Anterior cingulate cortex (tissue), 58 donors: Measurements from ENCODE around the gene CEP43.

Experiments used
- DNase-seq, 58 donors: peaks; one replicate each; lab custom pipeline; 2025; lab: John Stamatoyannopoulos, UW

The CEP43 gene

DNA sequence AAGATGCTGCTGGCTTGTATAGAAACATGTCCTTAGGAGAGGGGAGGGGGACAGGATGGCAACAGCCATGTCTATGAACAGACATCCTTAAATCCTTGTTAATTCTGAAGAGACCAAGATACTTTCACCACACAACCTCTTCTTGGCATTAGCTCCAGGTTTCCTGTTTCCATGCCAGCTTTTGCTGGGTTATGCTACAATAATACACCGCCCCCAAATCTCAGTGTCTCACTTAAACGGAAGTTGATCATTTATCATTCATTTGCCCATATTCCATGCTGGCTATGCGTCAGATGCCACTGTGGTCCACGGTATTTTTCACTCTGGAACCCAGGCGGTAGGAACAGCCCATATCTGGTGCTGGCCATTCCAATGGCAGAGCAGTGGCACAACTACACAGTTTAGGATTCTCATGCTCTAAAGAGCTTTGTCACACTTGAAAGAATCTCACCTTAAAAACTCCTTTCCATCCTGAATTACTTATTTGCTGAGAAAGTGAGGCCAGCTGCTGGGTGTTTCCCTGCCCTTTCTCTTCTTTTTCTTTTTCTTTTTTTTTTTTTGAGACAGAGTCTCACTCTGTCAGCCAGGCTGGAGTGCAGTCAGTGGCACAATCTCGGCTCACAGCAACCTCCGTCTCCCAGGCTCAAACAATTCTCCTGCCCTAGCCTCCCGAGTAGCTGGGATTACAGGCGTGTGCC, 39.1 kb upstream of the CEP43 start:
- DNase-seq: no peak

DNA sequence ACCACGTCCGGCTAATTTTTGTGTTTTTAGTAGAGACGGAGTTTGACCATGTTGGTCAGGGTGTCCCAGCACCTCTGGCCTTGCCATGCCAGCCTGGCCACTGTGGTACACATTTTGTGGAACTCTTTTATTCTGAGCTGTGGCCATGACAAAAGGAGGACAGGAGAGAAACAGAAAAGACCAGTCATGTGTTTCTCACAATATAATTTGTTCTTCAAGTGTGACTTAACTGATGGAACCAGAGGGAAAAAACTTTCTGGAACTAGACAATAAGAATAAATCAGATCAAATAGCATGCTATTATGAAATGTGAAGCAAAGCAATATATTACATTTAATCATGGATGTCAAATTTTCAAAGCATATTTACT, 38.6 kb upstream of the CEP43 start:
- DNase-seq: no peak

DNA sequence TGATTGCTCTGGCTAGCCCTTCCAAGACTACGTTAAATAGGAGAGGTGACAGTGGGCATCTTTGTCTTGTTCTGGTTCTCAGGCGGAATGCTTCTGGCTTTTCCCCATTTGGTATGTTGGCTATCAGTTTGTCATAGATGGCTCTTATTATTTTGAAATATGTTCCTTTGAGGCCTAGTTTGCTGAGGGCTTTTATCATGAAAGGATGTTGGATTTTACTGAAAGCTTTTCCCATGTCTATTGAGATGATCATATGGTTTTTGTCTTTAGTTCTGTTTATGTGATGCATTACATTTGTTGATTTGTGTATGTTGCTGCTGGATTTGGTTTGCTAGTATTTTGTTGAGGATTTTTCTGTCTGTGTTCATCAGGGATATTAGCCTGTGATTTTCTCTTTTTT, 32.9 kb upstream of the CEP43 start:
- DNase-seq: no peak

DNA sequence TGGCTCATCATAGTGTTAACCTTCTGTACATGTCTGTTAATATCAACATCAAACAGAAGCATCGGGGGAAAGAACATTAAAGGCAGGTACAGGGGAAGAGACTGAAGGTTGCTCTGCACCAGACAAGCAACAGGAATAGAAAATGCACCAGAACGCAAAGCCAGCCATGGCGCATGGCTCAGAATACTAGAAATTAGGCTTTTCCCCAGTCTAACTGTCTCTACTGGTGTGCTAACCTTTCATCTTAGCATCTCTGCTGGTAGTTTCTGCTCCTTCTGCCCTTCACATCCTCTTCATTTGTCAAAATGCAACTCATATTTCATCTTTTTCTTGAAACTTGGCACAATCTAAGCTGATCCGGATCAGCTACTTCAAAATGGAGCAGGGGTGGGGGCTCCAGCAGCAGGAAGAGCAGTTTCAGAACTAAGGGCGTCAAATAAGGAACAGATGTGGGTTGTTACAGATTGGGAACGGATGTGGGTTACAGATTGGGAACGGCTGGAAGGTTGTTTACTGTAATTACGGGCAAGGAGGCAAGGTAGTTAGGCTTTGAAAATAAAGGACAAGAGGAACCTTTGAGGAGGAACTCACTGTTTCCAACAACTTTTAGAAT, 29.7 kb upstream of the CEP43 start:
- DNase-seq: peak in 1 of 58 donors; percentile 32

DNA sequence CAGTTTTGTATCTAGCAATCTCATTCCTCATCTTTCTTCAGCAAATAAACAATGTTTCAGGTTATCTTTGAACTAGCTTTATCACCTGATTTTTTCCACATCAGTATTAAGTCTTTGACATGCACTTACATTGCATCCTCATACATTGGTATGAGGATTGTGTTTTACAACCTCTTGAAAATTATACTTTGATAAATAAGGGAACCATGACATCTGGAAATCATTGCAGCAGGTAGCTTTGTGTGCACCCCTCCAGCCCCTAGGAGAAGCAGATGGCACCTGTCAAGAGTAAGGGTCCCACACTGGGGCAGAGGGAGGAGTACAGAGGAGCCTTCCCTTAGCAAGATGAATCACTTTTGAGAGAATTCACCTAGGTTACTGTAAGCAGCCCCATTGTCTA, 29.1 kb upstream of the CEP43 start:
- DNase-seq: no peak

DNA sequence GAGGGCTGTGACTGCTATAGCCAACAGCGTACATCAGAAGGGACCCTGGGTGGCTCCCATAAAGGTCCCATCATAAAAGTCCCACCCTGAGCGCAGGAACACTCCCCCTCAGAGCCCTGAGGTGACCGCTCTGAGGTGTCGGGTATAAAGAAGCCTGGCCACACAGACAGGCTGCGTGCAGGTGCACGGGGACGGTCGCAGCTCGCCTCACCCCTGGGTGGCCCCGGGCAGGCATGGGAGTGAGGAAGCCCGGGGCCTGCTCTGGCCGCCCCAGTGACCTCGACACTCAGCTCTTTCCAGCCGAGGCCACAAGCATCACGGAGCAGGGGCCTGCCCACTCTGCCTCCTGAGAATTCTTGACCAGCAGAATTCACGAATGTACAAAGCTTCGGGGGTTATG, 28.4 kb upstream of the CEP43 start:
- DNase-seq: no peak

DNA sequence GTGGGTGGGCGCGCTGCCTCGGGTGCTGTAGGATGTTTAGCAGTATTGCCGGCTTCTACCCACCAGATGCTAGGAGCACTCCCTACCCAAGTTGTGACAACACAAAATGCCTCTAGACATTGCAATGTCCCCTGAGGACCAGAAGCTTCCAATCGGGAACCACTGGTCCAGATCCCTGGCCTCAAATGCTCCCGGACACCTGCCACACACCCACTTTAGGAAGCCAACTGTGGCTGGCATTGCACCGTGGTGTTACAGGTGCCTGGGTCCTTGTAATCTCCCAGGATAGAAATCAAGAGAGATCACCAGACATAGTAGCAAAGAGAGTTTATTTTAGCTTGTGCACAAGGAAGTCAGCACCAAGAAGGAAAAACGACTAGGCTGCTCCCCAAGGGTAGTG, 27.9 kb upstream of the CEP43 start:
- no peak for DNase-seq

DNA sequence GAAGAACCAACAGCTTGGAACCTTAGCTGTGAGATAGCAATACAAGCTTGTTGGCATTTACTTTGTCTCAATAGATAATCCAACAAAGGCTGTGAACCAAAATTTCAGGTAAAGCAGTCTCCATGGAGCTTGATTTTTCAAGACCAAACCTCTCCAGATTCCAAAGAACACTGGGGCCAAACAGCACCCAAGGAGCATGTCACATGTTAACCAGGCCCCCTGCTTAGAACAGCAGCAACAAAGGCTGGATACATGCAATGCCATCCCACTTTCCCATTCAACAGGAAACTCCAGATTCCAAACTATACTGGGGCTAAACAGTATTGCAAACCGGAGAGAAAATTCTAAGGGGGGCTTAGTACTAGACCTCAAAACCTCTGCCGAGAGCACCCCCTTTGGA, 27.1 kb upstream of the CEP43 start:
- DNase-seq: no peak

DNA sequence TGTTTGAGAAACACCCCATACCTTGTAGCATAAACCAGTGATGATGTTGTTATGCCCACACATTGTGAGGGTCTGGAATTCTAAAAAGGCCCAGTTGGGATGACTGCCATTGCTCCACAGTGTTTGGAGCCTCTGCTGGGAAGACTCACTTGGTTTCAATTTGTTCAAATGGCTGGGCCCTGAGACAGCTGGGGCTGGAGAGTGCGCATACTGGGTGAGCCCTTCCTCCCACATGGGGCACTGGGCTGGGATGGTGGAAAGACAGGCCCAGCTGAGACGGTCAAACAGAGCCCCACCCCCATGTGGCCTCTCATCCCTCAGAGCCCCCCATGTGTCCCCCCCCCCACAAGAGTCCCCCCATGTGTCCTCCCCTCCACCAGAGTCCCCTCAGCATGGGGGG, 22.6 kb upstream of the CEP43 start:
- DNase-seq: no peak

DNA sequence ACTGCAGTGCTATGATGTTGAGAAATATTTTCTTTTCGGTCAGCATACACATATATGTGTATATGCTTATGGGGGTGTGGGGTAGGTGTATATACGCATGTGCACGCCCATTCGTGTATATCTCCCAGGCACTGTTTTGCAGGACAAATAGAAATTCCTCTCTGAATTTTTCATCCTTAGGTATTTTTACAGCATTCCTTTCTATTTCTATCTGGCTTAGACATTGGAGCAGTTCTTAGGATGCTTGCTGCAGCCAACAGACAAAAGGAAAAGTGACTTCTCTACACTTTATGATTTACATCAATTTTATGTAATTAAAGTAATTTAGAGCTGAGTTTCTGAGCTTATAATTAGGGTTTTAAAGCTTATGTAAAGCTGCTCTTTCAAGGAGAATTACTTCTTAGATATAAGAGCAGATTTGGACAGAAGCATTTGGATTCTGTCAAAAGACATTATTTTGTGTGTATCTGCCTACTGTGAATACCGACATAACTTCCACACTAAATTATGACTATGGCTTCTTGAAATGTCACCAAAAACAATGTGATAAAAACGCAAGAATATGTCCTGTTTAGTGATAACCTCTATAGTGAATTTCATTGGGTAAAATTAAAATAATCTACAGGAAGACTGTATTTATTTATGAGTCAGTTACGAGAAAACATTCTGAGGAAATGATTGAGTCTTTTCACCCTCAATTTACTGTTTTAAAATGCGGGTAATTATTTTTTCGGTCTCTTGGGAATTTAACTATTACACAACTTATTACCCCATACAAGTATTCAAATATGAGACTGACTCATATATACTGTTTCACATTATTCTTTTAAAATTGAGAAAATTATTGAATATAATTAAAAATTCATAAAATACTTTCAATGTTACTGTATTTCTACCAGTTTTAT, 21.3 kb upstream of the CEP43 start:
- no peak for DNase-seq

DNA sequence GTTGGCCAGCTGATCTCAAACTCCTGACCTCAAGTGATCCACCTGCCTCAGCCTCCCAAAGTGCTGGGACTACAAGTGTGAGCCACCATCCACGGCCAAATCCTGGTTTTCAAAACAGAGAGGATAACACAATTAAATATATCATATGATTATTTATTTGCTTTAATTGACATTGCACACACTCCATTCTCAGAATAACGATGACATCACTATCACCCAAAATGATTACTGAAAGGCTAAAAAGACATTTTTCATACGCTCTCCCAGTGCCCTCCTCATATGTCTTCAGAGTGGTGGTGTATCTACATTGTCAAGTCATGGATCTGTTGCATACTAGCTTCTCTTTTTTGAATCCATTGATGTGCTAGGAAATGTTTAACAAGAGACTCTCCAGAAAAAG, 18.5 kb upstream of the CEP43 start:
- no peak for DNase-seq

DNA sequence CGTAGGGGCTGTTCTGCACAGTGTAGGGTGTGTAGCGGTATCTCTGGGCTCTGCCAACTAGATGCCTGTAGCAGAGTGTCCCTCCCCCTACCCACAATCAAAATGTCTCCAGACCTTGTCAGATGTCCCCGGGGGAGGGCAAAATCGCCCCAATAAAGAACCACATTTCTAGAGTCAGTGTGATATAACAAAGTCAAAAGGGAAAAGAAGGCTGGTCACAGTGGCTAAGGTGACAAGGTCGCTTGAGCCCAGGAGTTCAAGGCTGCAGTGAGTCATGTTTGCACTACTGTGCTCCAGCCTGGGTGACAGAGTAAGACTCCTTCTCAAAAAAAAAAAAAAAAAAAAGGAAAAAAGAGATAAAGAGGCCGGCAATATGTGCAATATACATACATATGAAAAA, 11.7 kb upstream of the CEP43 start:
- DNase-seq: no peak

DNA sequence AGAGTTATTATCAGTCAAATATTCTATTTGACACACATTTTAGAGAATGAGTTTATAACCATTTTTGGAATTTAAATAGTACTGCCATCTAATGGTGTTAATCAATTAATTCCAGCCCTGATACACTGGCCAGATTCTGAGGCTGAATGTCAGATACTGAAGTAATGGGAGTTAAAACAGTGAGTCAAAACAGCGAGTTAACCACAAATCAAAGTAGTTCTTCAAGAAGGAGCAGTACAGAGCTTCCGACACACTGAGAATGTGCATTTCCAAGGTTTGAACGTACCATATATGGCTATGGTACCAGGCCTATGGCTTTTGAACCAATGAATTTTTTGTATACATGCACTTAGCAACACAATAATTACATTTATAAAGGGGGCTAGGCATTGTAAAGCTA, 11.3 kb upstream of the CEP43 start:
- no peak for DNase-seq

DNA sequence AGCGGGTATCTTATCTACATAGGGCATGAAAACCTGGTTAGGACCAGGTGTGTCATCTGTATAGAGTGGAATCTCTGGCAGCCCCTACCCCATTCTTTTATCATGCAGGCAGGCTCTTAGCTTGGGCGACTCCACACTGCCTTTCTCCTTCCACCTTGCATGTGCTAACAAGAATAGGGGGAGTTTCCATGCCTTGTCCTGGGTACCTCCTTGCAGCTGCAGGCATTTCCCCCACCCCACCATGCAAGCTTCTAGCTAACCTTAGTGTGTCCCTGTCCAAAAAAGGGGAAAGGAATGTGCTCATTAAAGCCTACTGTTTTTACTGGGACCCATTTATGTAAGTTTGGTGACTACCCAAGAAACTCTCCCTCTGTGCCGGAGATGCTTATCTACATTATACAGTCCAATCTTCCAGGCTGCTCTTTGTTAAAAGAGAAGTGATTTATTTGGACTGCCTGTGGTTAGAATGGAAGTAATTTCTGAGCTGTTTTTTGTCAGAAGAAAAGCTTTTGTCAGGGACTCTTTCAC, 10.5 kb upstream of the CEP43 start:
- no peak for DNase-seq

DNA sequence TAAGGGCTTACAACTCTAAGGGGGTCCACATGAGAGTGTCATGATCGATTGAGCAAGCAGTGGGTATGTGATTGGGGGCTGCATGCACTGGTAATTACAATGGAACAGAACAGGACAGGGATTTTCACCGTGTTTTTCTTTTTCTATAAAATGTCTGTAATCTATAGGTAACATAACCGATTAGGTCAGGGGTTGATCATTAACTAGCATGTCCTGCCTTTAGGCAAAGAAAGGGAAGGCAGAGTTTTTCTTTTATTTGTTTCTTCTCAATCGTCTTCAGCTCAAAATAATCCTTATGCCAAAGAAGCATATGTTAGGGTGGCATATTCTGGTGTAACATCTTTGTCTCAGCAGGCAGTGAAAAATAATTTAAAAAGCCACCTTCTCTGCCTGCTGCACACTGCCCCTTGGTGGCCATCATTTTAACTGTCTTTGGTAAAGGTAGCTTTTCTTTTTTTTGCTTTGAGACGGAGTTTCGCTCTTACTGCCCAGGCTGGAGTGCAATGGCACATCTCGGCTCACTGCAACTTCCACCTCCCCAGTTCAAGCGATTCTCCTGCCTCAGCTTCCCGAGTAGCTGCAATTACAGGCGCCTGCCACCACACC, 9.7 kb upstream of the CEP43 start:
- DNase-seq: peak in 17 of 58 donors; percentile 4 to 61 (median 11)

DNA sequence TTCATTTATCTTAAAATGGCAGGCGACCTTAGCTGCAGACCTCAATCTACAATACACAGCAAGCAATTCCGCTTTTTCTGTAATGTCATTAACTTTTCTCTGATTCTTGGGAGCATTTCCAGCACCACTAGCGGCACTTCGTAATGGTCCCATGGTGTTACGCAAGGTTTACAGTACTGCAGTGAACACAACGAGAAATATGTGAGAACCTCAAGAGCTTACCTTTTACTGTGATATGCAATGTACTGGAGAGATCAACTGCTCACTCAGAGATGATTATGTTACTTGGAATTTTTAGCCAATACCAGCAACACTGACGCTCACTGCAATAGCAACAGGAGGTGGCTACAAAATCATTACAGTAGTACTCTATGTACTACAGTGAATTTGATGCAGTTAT, 2.8 kb upstream of the CEP43 start:
- no peak for DNase-seq

DNA sequence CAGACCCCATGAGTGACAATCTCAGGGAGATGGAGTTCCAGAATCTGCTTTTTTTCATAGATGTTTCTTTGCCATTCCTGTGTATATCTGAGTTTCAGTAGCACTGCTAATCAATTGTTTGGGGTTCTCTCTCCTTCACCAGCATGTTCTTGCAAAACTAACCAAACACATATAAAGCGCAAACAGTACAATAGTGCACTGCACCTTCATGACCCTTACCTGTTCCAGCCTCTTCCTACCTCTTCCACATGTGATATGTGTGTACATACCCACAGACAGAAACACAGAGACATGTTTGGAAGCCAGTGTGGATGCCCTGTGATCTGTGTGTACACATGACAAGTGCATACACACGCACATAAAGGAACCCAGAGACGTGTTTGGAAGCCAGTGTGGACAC, 1.8 kb upstream of the CEP43 start:
- DNase-seq: no peak

DNA sequence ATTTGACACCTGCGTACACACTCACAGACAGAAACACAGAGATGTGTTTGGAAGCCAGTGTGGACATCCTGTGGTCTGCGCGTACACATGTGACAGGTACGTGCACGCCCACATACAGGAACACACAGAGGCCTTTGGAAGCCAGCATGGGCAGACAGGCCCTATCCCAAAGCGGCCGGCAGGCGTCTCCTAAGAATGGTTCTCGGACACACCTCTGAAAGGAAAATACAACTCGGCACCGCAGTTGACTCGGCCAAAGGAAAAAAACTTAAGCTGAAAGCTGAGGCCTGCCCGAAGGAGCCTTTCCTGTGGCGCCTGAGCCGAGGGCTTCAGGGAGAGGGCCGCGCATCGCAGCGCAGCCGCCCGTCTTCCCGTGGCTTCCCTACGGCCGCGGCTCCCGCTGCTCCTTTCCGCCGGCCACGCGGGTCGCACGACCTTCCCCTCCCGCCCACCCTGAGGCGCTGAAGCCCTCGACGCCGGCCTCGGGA, 1.4 kb upstream of the CEP43 start:
- peak in 33 of 58 donors; percentile 4 to 61 (median 19) for DNase-seq

DNA sequence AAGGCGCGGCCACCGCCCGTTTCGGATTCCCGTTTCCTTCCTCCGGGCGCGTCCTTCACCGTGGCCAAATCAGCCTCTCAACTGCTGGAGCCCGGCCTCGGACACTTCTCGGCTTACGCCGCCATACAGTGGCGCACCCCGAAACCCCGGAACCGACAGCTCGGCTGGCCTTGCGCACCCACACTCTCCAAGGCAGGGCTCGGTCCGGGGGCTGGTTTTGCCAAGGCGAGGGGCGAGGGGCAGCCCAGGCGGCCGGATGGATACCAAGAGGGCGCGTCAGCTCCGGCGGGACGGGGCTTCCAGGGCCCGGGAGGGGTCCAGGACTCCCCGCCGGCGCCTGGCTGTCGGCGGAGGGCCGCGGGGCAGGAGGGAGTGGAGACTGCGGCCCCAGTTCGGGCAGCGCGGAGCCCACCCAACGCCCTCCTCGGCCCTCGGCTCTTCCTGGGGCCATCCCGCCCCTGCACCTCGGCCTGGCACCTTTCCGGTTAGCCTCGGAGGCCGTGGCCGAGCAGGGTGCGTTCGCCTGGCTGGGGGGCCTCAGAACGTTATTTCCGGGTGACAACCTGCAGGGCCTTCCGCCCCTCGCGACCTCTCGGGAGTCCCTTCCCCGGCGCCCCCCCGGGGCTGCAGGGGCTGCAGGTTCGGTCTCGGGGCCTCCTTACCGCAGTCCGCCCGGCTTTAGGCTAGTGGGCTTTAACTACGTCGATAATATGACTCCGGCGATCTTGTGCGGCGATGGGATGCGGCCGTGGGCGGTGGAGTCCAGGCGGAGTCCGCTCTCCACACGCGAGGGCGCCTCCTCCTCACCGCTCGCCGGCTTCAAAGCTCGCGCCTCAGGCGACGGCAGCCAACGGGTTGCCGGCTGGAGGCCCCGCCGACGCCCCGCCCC, 697 bp upstream of the CEP43 start:
- DNase-seq: peak in 4 of 58 donors; percentile 6 to 48 (median 26)

DNA sequence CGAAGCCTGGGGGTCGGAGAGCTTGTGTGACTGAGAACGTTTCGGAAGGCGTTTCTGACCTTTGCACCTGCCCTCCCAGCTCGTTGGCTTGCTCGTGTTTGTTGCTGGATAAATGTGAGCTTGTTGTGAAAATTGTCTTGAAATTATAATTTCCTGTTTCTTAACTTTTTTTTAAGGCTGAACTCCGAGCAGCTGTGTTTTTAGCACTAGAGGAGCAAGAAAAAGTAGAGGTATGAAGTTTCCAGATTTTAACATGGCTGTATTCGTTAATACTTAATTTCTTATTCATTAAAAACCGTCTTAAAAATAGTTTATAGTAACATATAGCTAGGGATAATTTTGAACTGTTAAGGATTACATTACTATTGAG, 672 bp downstream of the CEP43 start:
- DNase-seq: no peak
